Sigmoid colon (tissue), 4 donors: ENCODE results near the gene GRIA1.

Experiments used
- EP300 ChIP-seq, 4 donors: sonication (generic); formaldehyde crosslinking; IDR thresholded peaks; one replicate each; pipeline ENCODE4 v1.6.1; 2017; ENCODE audit warnings: antibody characterized with exemption in 4 of 4
- POLR2A ChIP-seq, 2 donors: fragments of 450-650 bp; IDR thresholded peaks; one replicate each; pipeline ENCODE4 v1.6.1; 2016; ENCODE audit warnings: antibody characterized with exemption in 2 of 2, mild to moderate bottlenecking in 2 of 2, moderate library complexity in 2 of 2
- TF ChIP-seq, protein P1 (sequence below), 4 experiments: fragments of 450-650 bp in 3 of 4; fragments of 200-600 bp in 1 of 4; IDR thresholded peaks; one replicate each; pipeline ENCODE4 v1.5.1; 2016 to 2019; ENCODE audit warnings: antibody characterized with exemption in 4 of 4, mild to moderate bottlenecking in 3 of 4, moderate library complexity in 2 of 4

GRCh38 chr5:153636670-153637451 lies 146.4 kb downstream of the GRIA1 start:
- TF ChIP-seq POLR2A (IDR thresholded peaks at IDR 0.05) = no peak
- TF ChIP-seq, protein P1, sequence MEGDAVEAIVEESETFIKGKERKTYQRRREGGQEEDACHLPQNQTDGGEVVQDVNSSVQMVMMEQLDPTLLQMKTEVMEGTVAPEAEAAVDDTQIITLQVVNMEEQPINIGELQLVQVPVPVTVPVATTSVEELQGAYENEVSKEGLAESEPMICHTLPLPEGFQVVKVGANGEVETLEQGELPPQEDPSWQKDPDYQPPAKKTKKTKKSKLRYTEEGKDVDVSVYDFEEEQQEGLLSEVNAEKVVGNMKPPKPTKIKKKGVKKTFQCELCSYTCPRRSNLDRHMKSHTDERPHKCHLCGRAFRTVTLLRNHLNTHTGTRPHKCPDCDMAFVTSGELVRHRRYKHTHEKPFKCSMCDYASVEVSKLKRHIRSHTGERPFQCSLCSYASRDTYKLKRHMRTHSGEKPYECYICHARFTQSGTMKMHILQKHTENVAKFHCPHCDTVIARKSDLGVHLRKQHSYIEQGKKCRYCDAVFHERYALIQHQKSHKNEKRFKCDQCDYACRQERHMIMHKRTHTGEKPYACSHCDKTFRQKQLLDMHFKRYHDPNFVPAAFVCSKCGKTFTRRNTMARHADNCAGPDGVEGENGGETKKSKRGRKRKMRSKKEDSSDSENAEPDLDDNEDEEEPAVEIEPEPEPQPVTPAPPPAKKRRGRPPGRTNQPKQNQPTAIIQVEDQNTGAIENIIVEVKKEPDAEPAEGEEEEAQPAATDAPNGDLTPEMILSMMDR (IDR thresholded peaks at IDR 0.05) = no peak
- TF ChIP-seq EP300 (IDR thresholded peaks at IDR 0.05) = no peak
